BLaER1 treated with 17β-estradiol and CSF1 and Interleukin-3, amounts not matched to agents 10 nM and 100 nM (cell line): Measurements from ENCODE around the gene SLC8A1.
A peak's percentile ranks its signal among the peaks of the same experiment; 100 is the strongest.

Source experiments
- H3K27ac ChIP-seq, 11 experiments: shearing (Covaris generic); formaldehyde crosslinking; 2 replicates each; pipeline ENCODE4 v1.8.1; 2022
- H3K27me3 ChIP-seq, 11 experiments: shearing (Covaris generic); formaldehyde crosslinking; 2 replicates each; pipeline ENCODE4 v1.8.1; 2022
- H3K36me3 ChIP-seq, 11 experiments: shearing (Covaris generic); formaldehyde crosslinking; 2 replicates each; pipeline ENCODE4 v1.8.1; 2022
- H3K4me1 ChIP-seq, 10 experiments: shearing (Covaris generic); formaldehyde crosslinking; 2 replicates each; pipeline ENCODE4 v1.8.1; 2022
- H3K4me2 ChIP-seq, 11 experiments: shearing (Covaris generic); formaldehyde crosslinking; 2 replicates each; pipeline ENCODE4 v1.8.1; 2022
- H3K4me3 ChIP-seq, 10 experiments: shearing (Covaris generic); formaldehyde crosslinking; 2 replicates each; pipeline ENCODE4 v1.8.1; 2022
- H3K9ac ChIP-seq, 11 experiments: shearing (Covaris generic); formaldehyde crosslinking; 2 replicates each; pipeline ENCODE4 v1.8.1; 2022
- H3K9me3 ChIP-seq, 11 experiments: shearing (Covaris generic); formaldehyde crosslinking; replicated peaks in 1 of 11; 2 replicates each; pipeline ENCODE4 v1.8.1; 2022
- H4K20me1 ChIP-seq, 11 experiments: shearing (Covaris generic); formaldehyde crosslinking; 2 replicates each; pipeline ENCODE4 v1.8.1; 2022
- Cebpa-rat ChIP-seq, 11 experiments: shearing (Covaris generic); IDR thresholded peaks; 2 replicates each; pipeline ENCODE4 v1.8.1; 2022

SLC8A1 gene

DNA sequence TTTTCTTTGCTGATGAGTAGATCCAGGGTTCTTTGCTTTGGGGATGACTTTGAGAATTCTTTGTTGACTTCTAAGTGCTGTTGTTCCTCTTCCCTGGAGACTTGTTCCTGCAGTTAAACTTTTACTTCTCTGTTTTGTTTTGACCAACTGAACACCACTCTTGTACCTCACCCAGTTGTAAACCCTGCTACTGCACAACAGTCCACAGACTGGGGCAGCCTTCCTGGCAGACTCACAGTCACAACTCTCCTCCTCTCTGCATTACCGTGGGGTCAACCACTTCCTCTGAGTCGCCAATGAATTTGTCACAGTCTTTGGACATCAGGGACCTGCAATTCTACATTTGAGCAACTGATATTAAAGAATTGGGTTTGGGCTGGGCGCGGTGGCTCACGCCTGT lies 3.8 kb upstream of the SLC8A1 start:
- Histone ChIP-seq H3K27me3 (peaks cover 0 to 7% (median 0%) of the 10 kb centered on the region in 11 experiments; a peak in 1 of 22 replicates), H3K4me1 (peaks cover 11 to 63% (median 15%) of the 10 kb centered on the region in 10 experiments; a peak in 19 of 20 replicates), H4K20me1 (no peaks in the 10 kb centered on the region), H3K9me3 (no peaks in the 10 kb centered on the region), H3K4me2 (peak overlapping the region; percentile 16 to 87 (median 35); a peak in 17 of 22 replicates), H3K4me3 (no peak overlapping the region), H3K9ac (peak overlapping the region in 2 of 11 experiments; percentile 35 to 38; a peak in 2 of 22 replicates), H3K27ac (peak overlapping the region in 5 of 11 experiments; percentile 9 to 66 (median 56); a peak in 8 of 22 replicates), H3K36me3 (no peaks in the 10 kb centered on the region)
- no peak for TF ChIP-seq Cebpa-rat (IDR thresholded peaks at IDR 0.05)

GRCh38 chr2:40454321-40454720 lies 2.4 kb upstream of the SLC8A1 start:
- Histone ChIP-seq H3K9ac (no peak overlapping the region), H3K4me3 (no peak overlapping the region), H3K4me1 (peaks cover 18 to 69% (median 22%) of the 10 kb centered on the region in 10 experiments), H3K4me2 (peak overlapping the region in 4 of 11 experiments; percentile 34 to 87 (median 74); a peak in 8 of 22 replicates), H3K27me3 (peaks cover 0 to 7% (median 0%) of the 10 kb centered on the region in 11 experiments; a peak in 1 of 22 replicates), H4K20me1 (no peaks in the 10 kb centered on the region), H3K36me3 (no peaks in the 10 kb centered on the region), H3K9me3 (no peaks in the 10 kb centered on the region), H3K27ac (peak overlapping the region in 1 of 11 experiments; percentile 66; a peak in 2 of 22 replicates)
- no peak for TF ChIP-seq Cebpa-rat (IDR thresholded peaks at IDR 0.05)

DNA sequence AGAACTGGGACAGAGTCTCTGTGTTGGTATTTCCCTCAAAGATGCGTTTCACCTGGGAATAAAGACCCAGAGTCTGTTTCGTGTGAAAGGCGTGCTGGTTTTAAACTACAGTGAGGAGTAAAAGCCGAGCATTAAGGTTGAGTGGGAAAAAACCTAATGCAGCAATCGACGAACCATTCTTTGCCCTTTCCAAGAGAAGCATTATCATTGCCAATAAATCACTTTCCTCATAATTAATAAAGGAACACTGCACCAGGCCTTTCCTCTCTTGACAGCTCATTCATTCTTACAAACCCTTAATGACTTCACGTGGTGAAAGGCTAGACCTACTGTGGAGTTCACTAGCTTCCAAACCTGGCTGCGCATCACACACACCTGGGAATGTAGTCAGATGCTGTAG lies 896 bp upstream of the SLC8A1 start:
- Histone ChIP-seq H3K9me3 (no peaks in the 10 kb centered on the region; a peak in 1 of 22 replicates), H3K9ac (peak overlapping the region in 10 of 11 experiments; percentile 70 to 88 (median 83); a peak in 17 of 22 replicates), H3K27me3 (peaks cover 0 to 7% (median 0%) of the 10 kb centered on the region in 11 experiments; a peak in 1 of 22 replicates), H3K4me3 (peak overlapping the region; percentile 66 to 87 (median 80); a peak in 18 of 20 replicates), H4K20me1 (no peaks in the 10 kb centered on the region), H3K4me1 (peaks cover 28 to 77% (median 37%) of the 10 kb centered on the region in 10 experiments), H3K27ac (peak overlapping the region in 3 of 11 experiments; percentile 77 to 84 (median 83); a peak in 3 of 22 replicates), H3K36me3 (peaks cover 0 to under 1% (median 0%) of the 10 kb centered on the region in 11 experiments; a peak in 2 of 22 replicates), H3K4me2 (peak overlapping the region; percentile 84 to 97 (median 89))
- TF ChIP-seq Cebpa-rat (IDR thresholded peaks at IDR 0.05), result no peak

GRCh38 chr2:40450796-40451430 lies 977 bp downstream of the SLC8A1 start:
- Histone ChIP-seq H3K4me2 (peak overlapping the region; percentile 84 to 97 (median 89)), H3K9me3 (peaks cover 0 to 7% (median 0%) of the 10 kb centered on the region in 11 experiments; a peak in 3 of 22 replicates), H4K20me1 (no peaks in the 10 kb centered on the region), H3K4me1 (peaks cover 29 to 78% (median 44%) of the 10 kb centered on the region in 10 experiments), H3K9ac (peak overlapping the region; percentile 70 to 88 (median 83); a peak in 21 of 22 replicates), H3K4me3 (peak overlapping the region; percentile 66 to 87 (median 80)), H3K27me3 (peaks cover 0 to 7% (median 0%) of the 10 kb centered on the region in 11 experiments; a peak in 1 of 22 replicates), H3K27ac (peak overlapping the region in 10 of 11 experiments; percentile 60 to 84 (median 76); a peak in 19 of 22 replicates), H3K36me3 (peaks cover 0 to 14% (median 0%) of the 10 kb centered on the region in 11 experiments; a peak in 5 of 22 replicates)
- TF ChIP-seq Cebpa-rat (IDR thresholded peaks at IDR 0.05), result no peak

GRCh38 chr2:40450066-40450795 lies 1.7 kb downstream of the SLC8A1 start:
- Histone ChIP-seq H4K20me1 (no peaks in the 10 kb centered on the region), H3K27me3 (peaks cover 0 to 7% (median 0%) of the 10 kb centered on the region in 11 experiments; a peak in 1 of 22 replicates), H3K4me2 (peak overlapping the region; percentile 84 to 97 (median 89)), H3K27ac (peak overlapping the region in 10 of 11 experiments; percentile 52 to 84 (median 72); a peak in 21 of 22 replicates), H3K4me3 (peak overlapping the region; percentile 66 to 87 (median 80)), H3K36me3 (peaks cover 0 to 19% (median 6%) of the 10 kb centered on the region in 11 experiments; a peak in 6 of 22 replicates), H3K9me3 (peaks cover 0 to 7% (median 0%) of the 10 kb centered on the region in 11 experiments; a peak in 3 of 22 replicates), H3K9ac (peak overlapping the region; percentile 63 to 88 (median 83); a peak in 21 of 22 replicates), H3K4me1 (peaks cover 24 to 78% (median 43%) of the 10 kb centered on the region in 10 experiments)
- no peak for TF ChIP-seq Cebpa-rat (IDR thresholded peaks at IDR 0.05)

DNA sequence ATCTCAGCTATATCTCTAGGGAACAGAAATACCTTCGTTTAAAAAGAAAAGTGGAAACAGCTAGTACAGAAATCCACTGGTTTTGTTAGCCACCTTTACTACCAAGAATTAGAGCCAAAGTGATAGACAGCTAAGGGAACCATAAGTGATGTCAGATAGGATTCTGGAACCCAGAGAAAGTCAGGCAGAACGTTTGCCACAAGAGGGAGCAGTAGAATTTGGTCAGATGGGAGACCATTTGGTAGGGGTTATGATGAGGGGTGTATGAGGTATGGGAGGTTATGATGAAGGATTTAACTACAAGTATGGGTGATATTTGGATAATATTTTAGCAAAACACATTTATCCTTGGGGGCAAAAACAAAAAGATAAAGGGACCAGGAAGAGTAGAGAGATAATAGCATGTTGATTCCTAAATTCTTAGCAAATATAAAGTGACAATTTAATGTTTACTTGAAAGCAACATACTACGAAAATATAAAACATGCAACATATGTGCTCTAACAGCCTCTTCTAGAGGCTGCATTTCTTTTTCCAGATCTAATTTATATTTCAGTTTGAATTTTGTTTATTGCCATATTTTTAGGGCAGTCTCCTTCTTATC lies 3.3 kb downstream of the SLC8A1 start:
- Histone ChIP-seq H3K36me3 (peaks cover 0 to 29% (median 16%) of the 10 kb centered on the region in 11 experiments; a peak in 10 of 22 replicates), H4K20me1 (no peaks in the 10 kb centered on the region), H3K9me3 (peaks cover 0 to 7% (median 0%) of the 10 kb centered on the region in 11 experiments; a peak in 3 of 22 replicates), H3K4me3 (no peak overlapping the region), H3K27ac (no peak overlapping the region), H3K4me2 (peak overlapping the region; percentile 41 to 97 (median 89); a peak in 18 of 22 replicates), H3K9ac (no peak overlapping the region), H3K4me1 (peaks cover 24 to 63% (median 42%) of the 10 kb centered on the region in 10 experiments), H3K27me3 (peaks cover 0 to 7% (median 0%) of the 10 kb centered on the region in 11 experiments; a peak in 1 of 22 replicates)
- TF ChIP-seq Cebpa-rat (IDR thresholded peaks at IDR 0.05), result no peak

GRCh38 chr2:40445467-40445866 lies 6.4 kb downstream of the SLC8A1 start:
- Histone ChIP-seq H3K4me2 (peak overlapping the region in 6 of 11 experiments; percentile 21 to 63 (median 59); a peak in 10 of 22 replicates), H3K36me3 (peaks cover 0 to 30% (median 21%) of the 10 kb centered on the region in 11 experiments; a peak in 10 of 22 replicates), H3K4me3 (no peak overlapping the region), H4K20me1 (no peaks in the 10 kb centered on the region), H3K9me3 (peaks cover 0 to 13% (median 0%) of the 10 kb centered on the region in 11 experiments; a peak in 4 of 22 replicates), H3K27me3 (no peaks in the 10 kb centered on the region), H3K27ac (peak overlapping the region in 2 of 11 experiments; percentile 18 to 24; a peak in 2 of 22 replicates), H3K4me1 (peaks cover 29 to 63% (median 47%) of the 10 kb centered on the region in 10 experiments), H3K9ac (no peak overlapping the region)
- no peak for TF ChIP-seq Cebpa-rat (IDR thresholded peaks at IDR 0.05)

DNA sequence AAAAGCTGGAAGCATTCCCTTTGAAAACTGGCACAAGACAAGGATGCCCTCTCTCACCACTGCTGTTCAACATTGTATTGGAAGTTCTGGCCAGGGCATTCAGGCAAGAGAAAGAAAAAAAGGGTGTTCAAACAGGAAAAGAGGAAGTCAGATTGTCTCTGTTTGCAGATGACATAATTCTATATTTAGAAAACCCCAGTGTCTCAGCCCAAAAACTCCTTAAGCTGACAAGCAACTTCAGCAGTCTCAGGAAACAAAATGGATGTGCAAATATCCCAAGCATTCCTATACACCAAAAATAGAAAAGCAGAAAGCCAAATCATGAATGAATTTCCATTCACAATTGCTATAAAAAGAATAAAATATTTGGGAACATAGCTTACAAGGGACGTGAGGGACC lies 11.1 kb downstream of the SLC8A1 start:
- TF ChIP-seq Cebpa-rat (IDR thresholded peaks at IDR 0.05), result no peak
- Histone ChIP-seq H3K27me3 (no peaks in the 10 kb centered on the region), H3K36me3 (peaks cover 0 to 30% (median 15%) of the 10 kb centered on the region in 11 experiments; a peak in 10 of 22 replicates), H3K9me3 (peaks cover 0 to 7% (median 0%) of the 10 kb centered on the region in 11 experiments; a peak in 4 of 22 replicates), H3K4me2 (peak overlapping the region; percentile 50 to 81 (median 68)), H4K20me1 (no peaks in the 10 kb centered on the region), H3K9ac (peak overlapping the region in 2 of 11 experiments; percentile 21 to 45; a peak in 4 of 22 replicates), H3K27ac (peak overlapping the region in 8 of 11 experiments; percentile 24 to 67 (median 39); a peak in 12 of 22 replicates), H3K4me1 (peaks cover 15 to 48% (median 27%) of the 10 kb centered on the region in 10 experiments), H3K4me3 (no peak overlapping the region)
